NCI-H1105 treated with DMSO at 0.1 percent for 48 hours (cell line): Measurements from ENCODE around the gene ACADL.
A peak's percentile ranks its signal among the peaks of the same experiment; 100 is the strongest.
"Not testable (repeated sequence)": the region's sequence is repeated elsewhere in the genome, so short reads cannot be mapped to it uniquely, and the experiment has no call there.

Experiments
- DNase-seq: peaks from one replicate; lab custom pipeline; 2025; lab: John Stamatoyannopoulos, UW

ACADL gene

DNA sequence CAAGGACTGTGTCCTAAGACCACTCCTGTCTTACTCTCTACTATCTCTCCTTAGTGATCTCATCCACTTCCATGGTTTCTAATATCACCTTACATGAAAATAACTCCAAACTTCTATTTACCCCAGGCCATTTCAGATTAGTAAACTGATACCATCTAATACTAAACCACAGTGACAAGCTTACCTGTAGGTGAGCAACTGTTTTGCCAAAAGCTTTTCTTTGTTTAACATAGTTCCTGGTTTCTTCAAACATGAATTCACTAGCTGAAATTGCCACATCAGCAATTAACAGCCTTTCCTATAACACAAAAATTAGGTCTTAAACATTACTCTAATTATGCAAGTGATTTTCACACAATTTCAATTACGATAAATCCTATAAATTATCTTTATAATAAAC lies 22.1 kb downstream of the ACADL start:
- DNase-seq: no peak

DNA sequence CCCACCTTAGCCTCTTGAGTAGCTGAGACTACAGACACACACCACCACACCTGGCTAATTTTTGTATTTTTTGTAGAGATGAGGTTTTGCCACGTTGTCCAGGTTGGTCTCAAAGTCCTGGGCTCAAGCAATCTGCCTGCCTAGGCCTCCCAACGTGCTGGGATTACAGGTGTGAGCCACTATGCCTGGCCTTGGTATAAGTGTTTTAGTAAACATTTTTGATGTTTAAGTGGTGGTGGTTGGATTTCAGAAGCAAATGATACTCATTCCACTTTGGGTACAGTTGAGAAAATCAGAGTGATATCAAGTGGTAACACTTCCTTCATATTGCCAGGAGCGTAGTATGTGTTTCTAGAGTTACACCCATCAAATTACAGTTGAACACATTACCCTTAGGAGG lies 25.4 kb downstream of the ACADL start:
- no peak for DNase-seq

DNA sequence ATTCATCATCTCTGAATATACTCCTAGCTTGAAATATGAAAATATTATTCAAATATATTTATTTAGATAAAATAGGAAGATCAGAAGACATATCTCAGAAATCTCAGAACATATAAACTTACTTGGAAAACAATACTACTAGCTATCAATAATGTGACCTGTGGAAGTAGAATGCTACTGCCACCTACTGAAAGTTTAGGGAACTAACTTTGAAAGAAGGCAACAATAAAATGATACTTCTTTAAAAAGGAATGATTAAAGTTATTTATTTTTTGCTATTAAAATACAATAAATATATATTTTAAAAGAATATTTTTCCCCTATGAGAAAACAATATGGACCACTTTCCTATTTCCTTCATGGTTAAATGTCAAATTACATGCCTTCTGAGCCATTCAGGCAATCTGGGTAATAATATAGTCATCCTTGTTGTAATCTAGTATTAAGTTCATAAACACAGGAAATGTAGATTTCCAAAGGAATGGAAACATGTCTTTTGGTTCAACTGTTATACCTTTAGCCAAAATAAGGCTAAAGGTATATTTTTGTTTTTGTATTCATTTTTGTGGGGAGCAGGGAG lies 26.0 kb downstream of the ACADL start:
- DNase-seq: peak; percentile 20

DNA sequence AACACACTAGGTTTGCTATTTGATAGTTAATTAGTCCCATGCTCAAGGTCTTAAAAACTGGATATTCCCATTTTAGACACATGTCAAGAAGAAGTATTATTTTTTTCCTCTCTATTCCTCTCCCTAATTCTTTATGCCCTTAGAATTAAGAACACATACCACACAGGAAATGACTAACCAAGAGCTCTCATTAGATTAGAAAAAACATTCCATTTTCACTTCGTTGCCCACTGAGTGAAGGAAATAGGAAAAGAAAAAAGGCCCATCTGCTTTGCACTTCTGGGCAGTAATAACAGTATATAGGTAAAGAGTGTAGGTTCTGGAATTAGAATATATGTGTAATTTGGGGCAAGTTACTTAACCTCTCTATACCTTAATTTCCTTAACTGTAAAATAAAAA lies 26.9 kb downstream of the ACADL start:
- no peak for DNase-seq

DNA sequence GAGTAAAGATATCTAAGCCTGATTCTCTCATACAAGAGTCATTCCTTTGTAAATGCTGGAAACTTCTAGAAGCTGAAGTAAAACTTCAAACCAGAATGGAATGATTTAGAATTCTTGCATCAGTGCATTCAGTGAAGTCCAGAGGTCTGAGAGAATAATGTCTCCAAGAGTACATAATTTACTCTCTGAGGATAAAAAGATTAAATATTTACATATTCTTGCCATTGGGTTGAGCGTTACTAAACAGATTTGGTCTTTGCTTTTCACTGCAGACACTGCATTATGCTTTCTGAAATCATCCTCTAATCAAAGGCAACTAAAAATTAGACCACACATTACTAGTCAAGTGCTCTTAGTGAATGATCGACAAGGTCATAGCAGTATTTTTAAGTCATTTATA lies 27.5 kb downstream of the ACADL start:
- no peak for DNase-seq

DNA sequence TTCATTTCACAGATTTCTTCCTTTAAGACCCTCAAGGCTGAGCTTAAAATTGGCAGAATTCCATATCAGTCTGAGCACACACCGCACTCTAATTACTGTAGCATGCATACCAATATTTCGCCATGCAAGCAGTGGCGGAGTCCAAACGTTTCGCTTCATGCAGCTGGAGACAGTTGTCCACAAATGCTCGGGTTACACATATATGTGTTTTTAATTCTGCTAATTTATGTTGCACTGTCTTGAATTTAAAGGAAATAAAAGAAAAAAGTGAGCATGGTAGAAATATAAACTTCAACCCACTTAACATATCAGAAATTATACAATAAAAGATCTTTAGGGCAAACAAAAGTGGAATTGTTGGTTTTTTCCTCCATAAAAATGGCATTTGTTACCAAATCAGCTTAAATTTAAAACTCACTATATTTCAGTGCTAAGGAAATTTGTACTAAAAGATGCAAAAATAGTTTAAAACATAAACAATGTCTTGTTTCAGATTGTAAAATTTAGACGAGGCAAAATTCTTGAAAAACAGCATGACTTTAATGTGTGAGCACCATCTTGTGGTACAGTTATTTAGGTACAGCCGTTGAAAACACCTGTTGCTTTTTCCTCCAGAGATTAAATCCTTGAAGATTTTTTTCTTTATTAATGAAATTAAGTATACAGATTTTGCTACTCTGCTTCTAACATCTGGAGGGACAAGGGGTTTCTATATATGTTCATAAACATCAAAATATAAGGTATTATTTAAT lies 30.0 kb downstream of the ACADL start:
- peak; percentile 79 for DNase-seq

DNA sequence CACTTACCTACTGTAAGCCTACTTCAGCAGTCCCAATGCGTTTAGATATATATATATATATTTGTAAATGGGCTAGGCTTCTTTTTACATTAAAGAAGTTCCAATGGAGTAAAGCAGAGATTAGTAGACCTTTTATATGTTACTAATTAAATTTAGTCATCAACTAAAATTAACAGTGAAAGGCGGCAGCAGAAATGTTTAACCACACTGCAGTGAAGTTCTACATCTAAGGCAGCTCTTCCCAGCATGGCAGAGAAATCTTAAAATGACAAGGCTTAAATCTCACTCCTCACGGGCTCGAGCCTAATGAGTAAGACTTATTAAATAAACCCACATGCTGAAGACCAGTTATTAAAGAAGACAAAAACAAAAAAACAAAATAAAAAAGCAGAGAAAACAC lies 34.9 kb downstream of the ACADL start:
- no peak for DNase-seq

DNA sequence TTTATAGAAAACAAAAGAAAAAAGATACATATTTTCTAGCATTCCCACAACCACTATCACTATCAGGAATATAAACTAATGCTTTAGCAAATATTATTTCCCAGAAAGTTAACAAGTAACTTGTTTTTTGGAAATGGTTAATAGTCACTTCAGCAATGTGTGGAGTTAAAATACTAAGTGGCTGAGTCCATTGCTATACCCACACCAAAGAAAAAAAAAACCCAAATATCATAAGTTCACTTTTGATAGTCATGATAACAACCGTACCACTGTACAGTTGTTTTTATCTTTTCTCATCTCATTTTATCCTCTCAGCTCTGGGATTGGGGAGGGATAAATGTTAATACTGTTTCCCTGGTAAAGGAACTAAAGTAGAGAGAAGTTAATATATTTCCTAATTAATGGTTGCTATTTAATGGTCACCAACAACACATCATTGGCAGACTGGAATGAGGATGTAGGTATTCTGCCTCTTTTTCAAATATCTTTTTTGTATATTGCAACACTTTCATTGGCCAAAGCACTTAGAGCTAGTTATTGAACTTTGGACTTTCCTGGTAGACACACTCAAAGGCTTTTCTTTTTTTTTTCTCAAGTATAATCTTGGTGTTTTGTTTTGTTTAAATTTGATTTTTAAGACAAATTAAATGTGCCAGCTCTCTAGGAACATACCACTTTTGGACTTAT lies 35.7 kb downstream of the ACADL start:
- DNase-seq: no peak

DNA sequence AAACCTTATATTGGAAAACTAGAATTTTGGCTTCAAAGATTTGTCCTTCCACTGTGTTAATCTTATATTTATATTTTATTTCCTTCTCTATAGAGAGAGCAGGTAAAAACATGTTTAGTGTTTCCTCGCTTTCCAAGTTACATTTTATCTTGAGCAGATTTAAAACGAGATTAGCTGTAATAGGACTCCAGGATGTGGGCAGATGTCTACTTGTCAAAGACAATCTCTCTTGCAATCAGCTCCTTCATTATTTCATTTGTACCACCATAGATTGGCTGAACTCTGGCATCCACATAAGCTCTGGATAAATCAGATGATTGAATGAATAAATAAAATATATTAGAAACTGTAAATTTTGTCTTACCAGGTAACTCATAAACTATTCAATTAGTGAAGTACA lies 36.5 kb downstream of the ACADL start:
- peak; percentile 8 for DNase-seq

DNA sequence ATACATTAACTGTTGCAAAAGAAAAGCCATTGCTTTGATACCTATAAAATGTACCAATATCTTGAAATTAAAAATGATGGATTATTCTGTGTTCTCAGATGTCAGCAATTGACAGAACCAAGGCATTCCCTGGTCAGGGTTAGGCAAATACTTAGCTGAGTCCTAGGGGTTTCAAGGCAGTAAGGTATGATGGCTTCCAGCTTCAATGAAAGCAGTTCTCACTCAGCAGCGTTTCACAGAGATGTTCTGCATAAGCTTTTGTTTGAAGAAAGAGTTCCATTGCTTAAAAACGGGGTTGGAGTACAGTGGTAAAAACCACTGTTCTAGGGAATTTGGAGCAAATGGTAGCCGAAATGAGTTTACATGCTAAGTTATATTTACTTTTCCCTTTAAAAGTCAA lies 37.1 kb downstream of the ACADL start:
- DNase-seq: no peak

DNA sequence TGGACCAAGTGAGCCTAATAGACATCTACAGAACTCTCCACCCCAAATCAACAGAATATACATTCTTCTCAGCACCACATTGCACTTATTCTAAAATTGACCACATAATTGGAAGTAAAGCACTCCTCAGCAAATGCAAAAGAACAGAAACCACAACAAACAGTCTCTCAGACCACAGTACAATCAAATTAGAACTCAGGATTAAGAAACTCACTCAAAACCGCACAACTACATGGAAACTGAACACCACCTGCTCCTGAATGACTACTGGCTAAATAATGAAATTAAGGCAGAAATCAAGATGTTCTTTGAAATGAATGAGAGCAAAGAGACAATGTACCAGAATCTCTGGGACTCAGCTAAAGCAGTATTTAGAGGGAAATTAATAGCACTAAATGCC lies 41.3 kb downstream of the ACADL start:
- not testable (repeated sequence) for DNase-seq

DNA sequence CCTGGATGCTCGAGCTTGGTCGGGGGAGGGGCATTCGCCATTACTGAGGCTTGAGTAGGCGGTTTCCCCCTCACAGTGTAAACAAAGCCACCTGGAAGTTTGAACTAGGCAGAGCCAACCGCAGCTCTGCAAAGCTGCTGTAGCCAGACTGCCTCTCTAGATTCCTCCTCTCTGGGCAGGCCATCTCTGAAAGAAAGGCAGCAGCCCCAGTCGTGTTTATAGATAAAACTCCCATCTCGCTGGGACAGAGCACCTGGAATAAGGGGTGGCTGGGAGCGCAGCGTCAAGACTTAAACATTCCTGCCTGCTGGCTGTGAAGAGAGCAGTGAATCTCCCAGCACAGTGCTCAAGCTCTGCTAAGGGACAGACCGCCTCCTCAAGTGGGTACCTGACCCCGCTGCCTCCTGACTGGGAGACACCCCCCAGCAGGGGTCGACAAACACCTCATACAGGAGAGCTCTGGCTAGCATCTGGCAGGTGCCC lies 43.6 kb downstream of the ACADL start:
- DNase-seq: not testable (repeated sequence)

DNA sequence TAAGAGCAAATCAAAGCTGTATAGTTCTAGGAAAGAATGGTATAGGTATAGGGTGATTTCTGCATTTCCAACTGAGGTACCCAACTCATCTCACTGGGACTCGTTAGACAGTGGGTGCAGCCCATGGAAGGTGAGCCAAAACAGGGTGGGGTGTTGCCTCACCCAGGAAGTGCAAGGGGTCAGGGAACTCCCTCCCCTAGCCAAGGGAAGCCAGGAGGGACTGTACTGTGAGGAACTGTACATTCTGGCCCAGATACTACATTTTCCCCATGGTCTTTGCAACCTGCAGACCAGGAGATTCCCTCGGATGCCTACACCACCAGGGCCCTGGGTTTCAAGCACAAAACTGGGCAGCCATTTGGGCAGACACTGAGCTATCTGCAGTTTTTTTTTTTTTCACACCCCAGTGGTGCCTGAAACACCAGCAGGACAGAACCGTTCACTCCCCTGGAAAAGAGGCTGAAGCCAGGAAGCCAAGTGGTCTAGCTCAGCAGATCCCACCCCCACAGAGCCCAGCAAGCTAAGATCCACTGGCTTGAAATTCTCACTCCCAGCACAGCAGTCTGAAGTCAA lies 44.1 kb downstream of the ACADL start:
- DNase-seq: not testable (repeated sequence)

DNA sequence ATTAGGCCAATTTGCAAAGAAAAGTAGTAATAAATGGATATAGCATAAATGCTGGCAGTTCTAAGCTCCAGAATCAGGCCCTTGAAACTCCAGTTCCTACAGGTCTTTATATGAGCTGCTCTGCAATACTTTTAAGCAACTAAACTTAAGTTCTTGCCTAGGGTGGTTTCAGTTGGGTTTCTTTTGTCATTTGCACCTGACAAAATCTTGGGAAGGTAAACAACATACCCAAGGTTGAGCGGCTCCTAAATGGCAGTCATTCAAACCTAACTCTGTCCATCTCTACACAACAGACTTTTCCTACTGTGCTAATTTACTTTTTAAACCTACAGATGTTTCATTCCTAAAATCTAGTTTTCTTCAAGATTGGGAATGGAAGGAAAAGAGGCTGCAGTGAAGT lies 44.8 kb downstream of the ACADL start:
- DNase-seq: no peak

DNA sequence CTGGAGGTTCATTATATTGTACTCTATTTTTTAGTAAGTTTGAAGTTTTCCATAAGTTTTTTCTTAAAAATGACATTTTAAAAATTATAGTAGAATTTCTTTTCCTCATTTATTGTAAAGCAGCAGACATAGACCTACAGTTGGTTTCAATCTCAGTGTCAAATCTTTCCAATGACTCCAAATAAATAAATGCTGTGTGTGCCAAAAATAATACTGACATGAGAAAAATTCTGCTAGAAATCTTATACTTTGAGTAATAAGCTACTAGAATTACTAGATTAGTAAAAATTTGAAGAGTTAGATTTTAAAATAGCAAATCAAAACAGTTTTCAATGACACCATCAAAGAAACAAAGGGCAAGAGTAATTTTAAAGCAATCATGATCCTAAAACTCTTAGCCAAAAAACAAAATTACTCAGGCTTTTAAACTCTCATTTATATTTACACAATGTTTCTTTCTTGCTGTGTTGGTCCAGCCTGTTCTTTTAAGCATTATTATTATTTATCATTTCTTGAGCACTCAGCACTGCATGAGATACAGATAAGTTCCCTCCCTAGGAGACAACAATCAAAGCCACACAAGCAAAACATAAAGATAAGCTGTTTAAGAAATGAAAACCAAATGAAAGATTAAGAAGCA lies 45.8 kb downstream of the ACADL start:
- no peak for DNase-seq

DNA sequence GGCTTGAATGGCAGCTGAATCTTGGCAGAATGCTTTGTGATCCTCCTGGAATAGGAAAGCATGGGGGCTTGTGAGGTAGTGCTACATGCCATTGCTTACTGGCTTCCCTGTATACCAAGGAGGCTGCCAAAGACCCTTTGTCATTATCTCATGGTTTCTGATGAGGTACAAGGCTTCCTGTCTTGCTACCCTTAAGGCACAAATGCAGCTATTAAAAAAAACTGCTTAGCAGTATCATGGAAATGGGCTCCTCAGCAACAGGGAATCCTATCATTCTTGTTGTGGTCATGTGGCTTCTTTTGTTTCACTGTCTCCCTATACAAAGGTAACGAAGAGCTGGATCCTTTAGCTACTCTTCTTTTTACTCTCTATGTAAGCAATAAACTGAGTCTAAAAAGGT lies 47.5 kb downstream of the ACADL start:
- no peak for DNase-seq

DNA sequence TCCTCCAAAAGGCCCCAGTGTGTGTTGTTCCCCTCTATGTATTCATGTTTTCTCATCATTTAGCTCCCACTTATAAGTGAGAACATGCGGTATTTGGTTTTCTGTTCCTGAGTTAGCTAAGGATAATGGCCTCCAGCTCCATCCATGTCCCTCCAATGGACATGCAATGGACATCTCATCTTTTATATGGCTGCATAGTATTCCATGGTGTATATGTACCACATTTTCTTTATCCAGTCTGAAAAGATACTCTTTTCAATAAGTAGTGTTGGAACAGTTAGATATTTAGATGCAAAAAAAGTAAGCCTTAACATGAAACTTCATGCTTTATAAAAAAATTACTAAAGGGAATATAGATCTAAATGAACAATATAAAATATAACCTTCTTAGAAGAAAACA lies 48.1 kb downstream of the ACADL start:
- DNase-seq: not testable (repeated sequence)

DNA sequence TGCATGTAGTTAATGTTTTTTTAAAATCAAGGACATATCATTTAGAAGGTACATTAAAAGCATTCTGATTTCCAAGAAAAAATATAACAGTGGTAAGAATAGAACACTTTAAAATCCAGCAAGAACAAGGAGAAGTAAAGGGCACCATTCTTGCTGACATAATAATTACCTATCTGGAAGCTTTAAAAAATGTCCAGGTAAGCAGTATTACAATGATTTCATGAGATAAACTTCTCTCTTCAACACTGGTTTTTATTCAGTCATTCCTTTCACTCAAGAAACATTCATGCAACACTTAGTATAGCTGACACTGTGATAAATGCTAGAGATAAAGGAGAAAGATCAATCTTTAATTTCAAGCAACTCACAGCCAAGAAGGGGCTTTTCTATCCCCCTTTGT lies 51.2 kb downstream of the ACADL start:
- DNase-seq: no peak

DNA sequence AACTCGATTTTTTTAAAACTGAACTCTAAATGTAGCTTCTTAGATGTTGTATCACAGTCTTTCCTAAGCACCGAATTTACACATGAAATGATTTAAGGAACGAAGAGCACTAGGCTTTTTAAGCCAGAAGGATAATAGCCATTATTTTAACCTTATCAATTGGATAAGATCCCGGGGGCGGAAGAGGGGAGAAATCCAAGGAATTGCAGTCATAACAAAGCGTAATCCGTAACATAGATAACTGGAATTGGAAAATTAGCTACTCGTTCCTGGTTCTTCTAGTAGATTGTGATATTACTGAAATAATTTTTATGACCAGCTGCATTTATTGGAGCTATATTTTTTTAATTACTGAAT lies 53.0 kb downstream of the ACADL start:
- no peak for DNase-seq

DNA sequence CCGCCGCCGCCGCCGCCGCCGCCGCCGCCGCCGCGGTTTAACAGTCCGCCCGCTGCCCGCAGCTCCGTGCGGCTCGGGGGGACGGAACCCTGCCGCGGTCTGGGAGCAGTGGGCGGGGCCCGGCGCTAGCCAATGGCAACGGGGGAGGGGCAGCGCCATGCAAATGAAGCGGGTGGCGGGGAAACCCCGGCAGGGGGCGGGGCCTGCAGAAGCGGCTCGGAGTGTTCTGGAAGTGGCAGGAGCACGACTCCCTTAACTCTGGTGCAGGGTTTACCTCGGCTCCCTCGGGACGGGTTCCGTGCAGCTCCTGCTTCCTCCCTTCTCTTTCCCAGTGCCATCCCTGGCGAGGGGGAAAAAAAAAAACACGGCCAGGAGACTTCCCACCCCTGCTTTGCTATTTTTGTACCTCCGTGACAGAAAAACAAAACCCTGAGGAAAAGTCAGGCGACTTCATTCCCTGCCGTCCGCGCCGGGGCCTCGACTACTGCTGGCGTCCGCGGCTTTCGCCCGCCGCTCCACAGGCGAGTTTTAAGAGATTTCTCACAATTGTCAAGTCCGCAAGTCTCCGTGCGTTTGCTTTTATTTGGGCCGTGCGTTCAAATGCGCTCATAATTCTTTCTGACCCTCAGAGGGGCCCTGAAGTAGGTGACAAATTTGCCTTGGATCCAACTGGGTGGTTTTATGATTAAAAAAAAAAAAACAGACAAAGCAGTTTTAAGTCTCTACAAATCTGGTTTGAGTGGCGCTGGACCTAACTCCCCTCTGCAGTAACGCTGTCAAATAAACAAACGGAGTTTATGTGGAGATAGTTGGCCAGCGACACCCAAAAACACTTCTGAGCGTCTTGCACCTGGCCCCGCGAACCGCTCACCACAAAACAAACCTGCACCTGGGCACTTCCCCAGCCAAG lies 53.7 kb downstream of the ACADL start, which contains the start of gene KANSL1L:
Gene KANSL1L (minus strand): TSS at position 101 of the 910 bp plus-strand sequence. CDS start 16,827 bp downstream, outside the sequence.
- peak; percentile 95 for DNase-seq
